B cell (primary cell): ENCODE measurements around the gene PTPN1.

ENCODE experiments used
- CTCF ChIP-seq: fragments of 200-600 bp; IDR thresholded peaks from one replicate; pipeline ENCODE4 v1.8.0; 2022; ENCODE audit warnings: antibody characterized with exemption, mild to moderate bottlenecking
- EZH2 ChIP-seq: IDR thresholded peaks from 2 replicates; pipeline ENCODE4 v1.6.1; 2012; ENCODE audit warnings: borderline replicate concordance, low read depth, mild to moderate bottlenecking, moderate library complexity, low read length; ENCODE audit not compliant: insufficient read depth, poor library complexity, severe bottlenecking

GRCh38 chr20:50481741-50482140 lies 28.4 kb upstream of the PTPN1 start:
- no peak for TF ChIP-seq CTCF
- TF ChIP-seq EZH2: no peak
